IMR-90 (cell line): Measurements from ENCODE around the gene GBF1. TPM values are rescaled to one million over a fixed set of nuclear protein-coding genes. Genes with fewer than 3 reads are reported as not detected.

Source experiments
- ATAC-seq: fragments of 200-7000 bp; cut with Tn5 transposase; 2 replicates; pipeline ENCODE4 v1.9.1; 2020; ENCODE audit warnings: low read depth, mild to moderate bottlenecking, moderate library complexity
- BruUV-seq: library from RNA; stranded (reverse); fragments of 400-500 nt; replicated peaks from 2 replicates; lab custom pipeline; 2021; lab: Mats Ljungman, UMichigan
- CTCF ChIA-PET: fragments of 300-600 bp; formaldehyde crosslinking; extraction: SDS; loops from one replicate; lab custom pipeline; 2021; ENCODE audit warnings: antibody characterized with exemption; lab: Yijun Ruan, JAX
- POLR2A ChIA-PET: fragments of 300-600 bp; sonication (Branson Sonifier 250); formaldehyde crosslinking; loops from one replicate; lab custom pipeline; 2022; ENCODE audit warnings: antibody characterized with exemption; ENCODE audit not compliant: unreplicated experiment; lab: Charles Lee
- DNase-seq: peaks from one replicate; pipeline ENCODE4 v3.0.0; 2013
- H2AFZ ChIP-seq: replicated peaks from 2 replicates; pipeline ENCODE3; 2013; ENCODE audit warnings: low read length, mild to moderate bottlenecking; ENCODE audit not compliant: poor library complexity
- H2AK5ac ChIP-seq: 2 replicates; pipeline ENCODE4 v1.6.1; 2013; ENCODE audit warnings: low read depth, low read length, inconsistent platforms
- H2AK9ac ChIP-seq: replicated peaks from 2 replicates; pipeline ENCODE3; 2013; ENCODE audit warnings: mild to moderate bottlenecking, low read depth, low read length, moderate library complexity; ENCODE audit not compliant: poor library complexity
- H2BK120ac ChIP-seq: 2 replicates; pipeline ENCODE4 v1.6.1; 2013; ENCODE audit warnings: low read depth, low read length, inconsistent platforms
- H2BK15ac ChIP-seq: 3 replicates; pipeline ENCODE4 v1.6.1; 2013; ENCODE audit warnings: low read depth, low read length, inconsistent platforms
- H2BK20ac ChIP-seq: 2 replicates; pipeline ENCODE4 v1.6.1; 2013; ENCODE audit warnings: low read depth, mild to moderate bottlenecking, inconsistent platforms, low read length, moderate library complexity
- H2BK5ac ChIP-seq: 2 replicates; pipeline ENCODE4 v1.6.1; 2013; ENCODE audit warnings: mild to moderate bottlenecking, low read depth, low read length, inconsistent platforms; ENCODE audit not compliant: poor library complexity, severe bottlenecking
- H3K14ac ChIP-seq: replicated peaks from 2 replicates; pipeline ENCODE4 v1.6.1; 2013; ENCODE audit warnings: low read depth, low read length, inconsistent platforms
- H3K18ac ChIP-seq: 2 replicates; pipeline ENCODE4 v1.6.1; 2013; ENCODE audit warnings: low read depth, low read length, control low read depth
- H3K23ac ChIP-seq: 2 replicates; pipeline ENCODE4 v1.6.1; 2013; ENCODE audit warnings: low read depth, low read length, inconsistent platforms
- H3K27ac ChIP-seq: 2 replicates; pipeline ENCODE4 v1.5.1; 2013; ENCODE audit warnings: mild to moderate bottlenecking, control low read depth, low read length; ENCODE audit not compliant: insufficient read depth
- H3K27me3 ChIP-seq: 2 replicates; pipeline ENCODE4 v1.6.1; 2013; ENCODE audit warnings: low read length; ENCODE audit not compliant: control insufficient read depth, insufficient read depth
- H3K36me3 ChIP-seq: 2 replicates; pipeline ENCODE4 v1.6.1; 2013; ENCODE audit warnings: low read length, mixed read lengths; ENCODE audit not compliant: control insufficient read depth, insufficient read depth
- H3K4ac ChIP-seq: 2 replicates; pipeline ENCODE4 v1.6.1; 2013; ENCODE audit warnings: low read depth, low read length, inconsistent platforms
- H3K4me1 ChIP-seq: 2 replicates; pipeline ENCODE4 v1.6.1; 2013; ENCODE audit warnings: low read length, mixed read lengths; ENCODE audit not compliant: control insufficient read depth, insufficient read depth
- H3K4me2 ChIP-seq: 2 replicates; pipeline ENCODE4 v1.6.1; 2013; ENCODE audit warnings: low read depth, mild to moderate bottlenecking, control low read depth, low read length, moderate library complexity
- H3K4me3 ChIP-seq: 2 replicates; pipeline ENCODE4 v1.5.1; 2013; ENCODE audit warnings: low read depth, mild to moderate bottlenecking, control low read depth, low read length, moderate library complexity; ENCODE audit not compliant: insufficient read depth
- H3K56ac ChIP-seq: 2 replicates; pipeline ENCODE4 v1.6.1; 2013; ENCODE audit warnings: low read length, inconsistent platforms; ENCODE audit not compliant: insufficient read depth; ENCODE audit errors: extremely low read depth
- H3K79me1 ChIP-seq, 2 experiments: 2 replicates each; pipeline ENCODE4 v1.6.1; 2013; ENCODE audit warnings: low read length in 2 of 2, inconsistent platforms in 1 of 2, low read depth in 1 of 2
- H3K9ac ChIP-seq: 2 replicates; pipeline ENCODE4 v1.6.1; 2013; ENCODE audit warnings: low read depth, low read length, control low read depth
- H3K9me1 ChIP-seq: 2 replicates; pipeline ENCODE4 v1.6.1; 2013; ENCODE audit warnings: low read length, inconsistent platforms; ENCODE audit not compliant: insufficient read depth
- H3K9me3 ChIP-seq: 2 replicates; pipeline ENCODE4 v1.6.1; 2013; ENCODE audit warnings: low read length; ENCODE audit not compliant: control insufficient read depth, insufficient read depth
- H4K20me1 ChIP-seq: 2 replicates; pipeline ENCODE4 v1.6.1; 2013; ENCODE audit warnings: low read length, inconsistent platforms; ENCODE audit not compliant: insufficient read depth
- H4K5ac ChIP-seq: 2 replicates; pipeline ENCODE4 v1.6.1; 2013; ENCODE audit warnings: mild to moderate bottlenecking, low read depth, low read length, control low read depth
- H4K8ac ChIP-seq, 2 experiments: 2 replicates each; pipeline ENCODE4 v1.6.1; 2013; ENCODE audit warnings: low read depth in 2 of 2, low read length in 2 of 2, control low read depth in 1 of 2, inconsistent platforms in 1 of 2
- H4K91ac ChIP-seq: 2 replicates; pipeline ENCODE4 v1.6.1; 2013; ENCODE audit warnings: low read depth, low read length, inconsistent platforms; ENCODE audit not compliant: insufficient read depth
- MAZ ChIP-seq: IDR thresholded peaks from 2 replicates; pipeline ENCODE4 v1.6.1; 2012; ENCODE audit warnings: low read depth, mild to moderate bottlenecking, low read length, improper control_type of control experiment, moderate library complexity, borderline replicate concordance
- RCOR1 ChIP-seq: IDR thresholded peaks from 2 replicates; pipeline ENCODE4 v1.6.1; 2012; ENCODE audit warnings: mild to moderate bottlenecking, low read length, improper control_type of control experiment; ENCODE audit not compliant: insufficient replicate concordance
- WGBS, 2 experiments: methylation state at CpG; one replicate each; pipeline versions ENCODE4 v1.1.5 to v1.1.7; 2013; ENCODE audit warnings: missing lambda C conversion rate in 2 of 2; ENCODE audit not compliant: insufficient read length in 1 of 2; ENCODE audit errors: extremely low coverage in 2 of 2; 5-methylcytosine and 5-hydroxymethylcytosine counted together
- dilution Hi-C: fragments of 300-500 bp; cut with HindIII; formaldehyde crosslinking; loops from one replicate; pipeline ENCODE4 v1.14.3; 2018; ENCODE audit warnings: low sequenced_read_pairs; ENCODE audit not compliant: unreplicated experiment
- in situ Hi-C: fragments of 300-500 bp; cut with MboI; formaldehyde crosslinking; loops from 3 replicates; pipeline ENCODE4 v1.14.3; 2019; ENCODE audit warnings: low sequenced_read_pairs, inconsistent platforms, mixed read lengths
- intact Hi-C: fragments of 100-400 bp; cut with micrococcal nuclease; formaldehyde crosslinking; loops from 2 replicates; pipeline ENCODE4 v1.10.0; 2022
- polyA plus RNA-seq, 3 experiments: library from polyadenylated mRNA; depleted of rRNA; stranded (reverse); fragments of >200 nt; gene quantifications; 2 replicates each; pipeline ENCODE4 v1.2.3, GENCODE V29; 2012; ENCODE audit warnings: low replicate concordance in 1 of 3
- total RNA-seq: library from RNA; depleted of rRNA; stranded (reverse); fragments of >200 nt; gene quantifications from 2 replicates; pipeline ENCODE4 v1.2.3, GENCODE V29; 2012

Gene GBF1
- total and polyA plus RNA-seq, 2 of the 4 experiments (the other 2 are of a cell fraction): 38.7 to 40.1 TPM

GRCh38 chr10:102342458-102342857 lies 97.1 kb downstream of the GBF1 start (continued):
- no peak for TF ChIP-seq RCOR1

GRCh38 chr10:102342958-102343357 lies 97.6 kb downstream of the GBF1 start:
- peak overlapping the region; percentile 78 for H4K5ac ChIP-seq
- H3K27ac ChIP-seq: 0 out of 2 replicates have a peak overlapping the region, but pooled peaks have one; percentile 17
- no peak for TF ChIP-seq MAZ
- H3K4me1 ChIP-seq: peaks cover 14% of the 10 kb centered on the region
- H4K8ac ChIP-seq: no peak overlapping the region; a peak in 1 of 4 replicates
- peak overlapping the region; percentile 57 for H2AK9ac ChIP-seq
- peak overlapping the region; percentile 71 for H2BK5ac ChIP-seq
- no peaks in the 10 kb centered on the region for H3K27me3 ChIP-seq
- dilution Hi-C loops (no loop called here), in situ Hi-C loops (no loop called here), intact Hi-C loops (loop anchor here (5.0 kb wide), 1 partner anchor 96 kb away; the partner anchor contains the start of gene GBF1)
- H4K20me1 ChIP-seq: peaks cover 18% of the 10 kb centered on the region
- H2BK15ac ChIP-seq: peak overlapping the region; percentile 6; the same call in 1 of the 3 replicates
- H2BK120ac ChIP-seq: peak overlapping the region; percentile 49; the same call in 1 of the 2 replicates
- H4K91ac ChIP-seq: no peak overlapping the region
- peak overlapping the region; percentile 77 for H3K14ac ChIP-seq
- H3K9me1 ChIP-seq: peaks cover 8% of the 10 kb centered on the region; the same call in 1 of the 2 replicates
- ChIA-PET CTCF (interaction anchor here (1.1 kb wide), 1 partner anchor 9 kb away, joined by 3 read pairs; no protein-coding TSS in a partner anchor), POLR2A (no interaction called here)
- no peak overlapping the region for H3K23ac ChIP-seq
- no peak overlapping the region for H3K4ac ChIP-seq
- H2AK5ac ChIP-seq: peak overlapping the region; percentile 71
- H2BK20ac ChIP-seq: peak overlapping the region; percentile 50; the same call in 1 of the 2 replicates
- peaks cover 10% of the 10 kb centered on the region for H3K36me3 ChIP-seq
- H3K4me3 ChIP-seq: no peak overlapping the region
- peaks cover 11 to 47% of the 10 kb centered on the region in 2 experiments; a peak in 3 of 4 replicates for H3K79me1 ChIP-seq
- DNase-seq: peak; percentile 86
- peak overlapping the region; percentile 22; the same call in 1 of the 2 replicates for H3K56ac ChIP-seq
- H3K9me3 ChIP-seq: no peaks in the 10 kb centered on the region
- 10% methylated on average over 2 of the region's 3 CpGs; no CpG with 5 or more reads in 1 of the 2 experiments for WGBS, 2 experiments
- no peak overlapping the region for H3K9ac ChIP-seq
- peak overlapping the region; percentile 60; the same call in 1 of the 2 replicates for H3K18ac ChIP-seq
- BruUV-seq: no TSS peak
- peak overlapping the region; percentile 43; the same call in 1 of the 2 replicates for H3K4me2 ChIP-seq
- peak; percentile 82 for ATAC-seq
- no peak overlapping the region for H2AFZ ChIP-seq
